ENCODE results near the gene EFNA3. TPM values are rescaled to one million over a fixed set of nuclear protein-coding genes. Genes with fewer than 3 reads are reported as not detected.

Gene EFNA3
- total and polyA plus RNA-seq, 9 of the 15 experiments (the other 6 are each of a cell fraction or from before 2014, with no cell fraction given) = 0.59 to 7.9 (median 4.7) TPM

DNA sequence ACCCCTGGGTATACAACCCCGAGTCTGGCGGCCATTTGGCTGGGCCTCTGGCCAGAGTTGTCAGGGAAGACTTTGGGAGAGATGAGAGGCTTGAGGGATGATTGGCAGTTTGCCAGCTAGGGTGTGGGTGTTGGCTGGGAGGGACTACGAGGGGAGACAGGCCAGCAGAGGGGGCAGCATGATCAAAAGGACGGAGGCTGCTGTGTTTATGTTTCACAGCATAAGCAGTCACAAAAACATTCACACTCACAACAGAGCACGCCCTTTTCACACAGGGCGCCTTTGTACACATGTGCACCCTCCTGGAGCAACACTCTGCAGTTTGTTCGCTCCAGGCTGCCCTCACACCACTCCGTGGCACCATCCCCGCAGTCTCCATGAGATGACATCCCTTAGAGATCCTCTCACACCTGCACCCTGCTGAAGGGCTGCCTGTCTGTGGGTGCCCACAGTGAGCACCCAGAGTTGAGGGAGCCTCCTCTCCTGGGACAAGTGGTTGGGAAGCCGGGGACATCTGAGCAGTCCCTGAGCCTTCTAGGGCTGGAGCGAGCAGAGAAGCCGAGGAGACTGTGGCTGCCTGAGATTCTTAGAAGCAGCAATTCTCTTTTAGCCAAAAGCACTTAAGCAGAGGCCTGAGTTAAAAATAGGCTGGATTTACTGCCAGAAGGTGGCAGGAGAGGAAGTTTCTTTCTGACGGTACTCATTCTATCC is 15.4 kb downstream of the EFNA3 start:
- intact Hi-C loops (cut with micrococcal nuclease) (loop anchor here (2.0 to 10.0 kb wide), 2 partner anchors 47 to 501 kb away; partner anchors contain the start of gene DPM3), in situ Hi-C loops (cut with MboI) (loop anchor here (5.0 to 10.0 kb wide), 2 partner anchors 73 to 501 kb away; no protein-coding TSS in a partner anchor)
- CTCF ChIA-PET (ENCODE audit: low intra/inter-chr PET ratio) = interaction anchor here (0.8 to 4.1 kb wide), 4 partner anchors 68 to 113 kb away, joined by 3 to 59 read pairs (median 4); partner anchors contain the start of genes THBS3 and TRIM46
- Histone ChIP-seq H3K4me1 (replicated peaks in 1 of 2; ENCODE audit: control insufficient read depth in 2 of 2, insufficient read depth in 2 of 2, low read length in 2 of 2) (peaks cover 12 to 22% of the 10 kb centered on the region in 2 experiments; a peak in 4 of 5 replicates), H3K27me3 (ENCODE audit: control insufficient read depth in 2 of 2, insufficient read depth in 2 of 2, low read length in 2 of 2) (peaks cover 0 to 3% of the 10 kb centered on the region in 2 experiments; a peak in 1 of 5 replicates), H3K27ac (ENCODE audit: extremely low read depth, low read depth, low read length) (no peak overlapping the region), H3K9ac (ENCODE audit: insufficient read depth in 1 of 2, low read depth in 2 of 2, low read length in 2 of 2) (peak overlapping the region in 1 of 2 experiments; percentile 53; a peak in 2 of 4 replicates), H3K9me1 (ENCODE audit: control insufficient read depth, insufficient read depth, low read length) (peaks cover 5% of the 10 kb centered on the region), H3K36me3 (ENCODE audit: control insufficient read depth, insufficient read depth, low read length) (no peaks in the 10 kb centered on the region), H3K4me2 (ENCODE audit: insufficient read depth, low read length) (no peak overlapping the region), H3K9me3 (replicated peaks; ENCODE audit: control insufficient read depth, insufficient read depth, low read depth, low read length) (no peaks in the 10 kb centered on the region), H3K4me3 (no peak overlapping the region), H2AFZ (ENCODE audit: low read depth, low read length) (peak overlapping the region; percentile 59; the same call in 1 of the 2 replicates), H4K20me1 (replicated peaks; ENCODE audit: control insufficient read depth, insufficient read depth, low read length) (no peaks in the 10 kb centered on the region), H3K79me2 (ENCODE audit: control insufficient read depth, insufficient read depth, low read length) (no peaks in the 10 kb centered on the region)
- FAIRE-seq (peak; percentile 84), ATAC-seq (peak; percentile 76), DNase-seq (ENCODE audit: extremely low read depth in 1 of 4, low spot score in 3 of 4) (peak; percentile 60 to 75 (median 68))
- no TSS peak for BruUV-seq (replicated peaks)
- POLR2A ChIA-PET = interaction anchor here (0.6 to 1.3 kb wide), 2 partner anchors 22 to 36 kb away, joined by 3 to 5 read pairs; no protein-coding TSS in a partner anchor
- WGBS (ENCODE audit: insufficient coverage, low coverage, missing lambda C conversion rate) = 24% methylated on average over 13 of the region's 13 CpGs
- TF ChIP-seq MEF2A (IDR thresholded peaks at IDR 0.05; ENCODE audit: control insufficient read depth, low read depth, low read length) = peak; percentile 78
- TF ChIP-seq ZBTB1 (CRISPR knock-in tag; IDR thresholded peaks at IDR 0.05; ENCODE audit: borderline replicate concordance, low read depth) = no peak
- TF ChIP-seq ZNF121 (CRISPR knock-in tag; conservative IDR thresholded peaks at IDR 0.05) = no peak
- TF ChIP-seq CCAR2 (IDR thresholded peaks at IDR 0.05; ENCODE audit: low read depth, low read length) = no peak
- TF ChIP-seq PRMT5 (CRISPR knock-in tag; IDR thresholded peaks at IDR 0.05) = no peak
- peak; percentile 99 for TF ChIP-seq NFIC (IDR thresholded peaks at IDR 0.05)
- no peak for TF ChIP-seq NFE2L1 (tag; IDR thresholded peaks at IDR 0.05; ENCODE audit: borderline replicate concordance, low read depth)
- TF ChIP-seq SRSF7 (optimal IDR thresholded peaks at IDR 0.05; ENCODE audit: low read depth, low read length) = no peak
- no peak for TF ChIP-seq SRF (CRISPR knock-in tag; IDR thresholded peaks at IDR 0.05)
- TF ChIP-seq EGR1 (conservative IDR thresholded peaks at IDR 0.05) = peak; percentile 50; the same call in 1 of the 2 replicates
- TF ChIP-seq, protein P1, sequence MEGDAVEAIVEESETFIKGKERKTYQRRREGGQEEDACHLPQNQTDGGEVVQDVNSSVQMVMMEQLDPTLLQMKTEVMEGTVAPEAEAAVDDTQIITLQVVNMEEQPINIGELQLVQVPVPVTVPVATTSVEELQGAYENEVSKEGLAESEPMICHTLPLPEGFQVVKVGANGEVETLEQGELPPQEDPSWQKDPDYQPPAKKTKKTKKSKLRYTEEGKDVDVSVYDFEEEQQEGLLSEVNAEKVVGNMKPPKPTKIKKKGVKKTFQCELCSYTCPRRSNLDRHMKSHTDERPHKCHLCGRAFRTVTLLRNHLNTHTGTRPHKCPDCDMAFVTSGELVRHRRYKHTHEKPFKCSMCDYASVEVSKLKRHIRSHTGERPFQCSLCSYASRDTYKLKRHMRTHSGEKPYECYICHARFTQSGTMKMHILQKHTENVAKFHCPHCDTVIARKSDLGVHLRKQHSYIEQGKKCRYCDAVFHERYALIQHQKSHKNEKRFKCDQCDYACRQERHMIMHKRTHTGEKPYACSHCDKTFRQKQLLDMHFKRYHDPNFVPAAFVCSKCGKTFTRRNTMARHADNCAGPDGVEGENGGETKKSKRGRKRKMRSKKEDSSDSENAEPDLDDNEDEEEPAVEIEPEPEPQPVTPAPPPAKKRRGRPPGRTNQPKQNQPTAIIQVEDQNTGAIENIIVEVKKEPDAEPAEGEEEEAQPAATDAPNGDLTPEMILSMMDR (IDR thresholded peaks at IDR 0.05 in 2 of 3, conservative IDR thresholded peaks at IDR 0.05 in 1 of 3; ENCODE audit: insufficient read depth in 2 of 3, low read depth in 1 of 3, low read length in 3 of 3) = peak; percentile 51 to 74 (median 59); a peak in 5 of 6 replicates
- no peak for TF ChIP-seq POU5F1 (IDR thresholded peaks at IDR 0.05; ENCODE audit: borderline replicate concordance, low read depth, low read length, partially characterized antibody)
- no peak for TF ChIP-seq ZNF76 (CRISPR knock-in tag; IDR thresholded peaks at IDR 0.05; ENCODE audit: borderline replicate concordance)
- TF ChIP-seq GTF2F1 (IDR thresholded peaks at IDR 0.05; ENCODE audit: low read depth, low read length) = no peak
- TF ChIP-seq NUFIP1 (IDR thresholded peaks at IDR 0.05; ENCODE audit: partially characterized antibody) = no peak
- TF ChIP-seq, protein P2, sequence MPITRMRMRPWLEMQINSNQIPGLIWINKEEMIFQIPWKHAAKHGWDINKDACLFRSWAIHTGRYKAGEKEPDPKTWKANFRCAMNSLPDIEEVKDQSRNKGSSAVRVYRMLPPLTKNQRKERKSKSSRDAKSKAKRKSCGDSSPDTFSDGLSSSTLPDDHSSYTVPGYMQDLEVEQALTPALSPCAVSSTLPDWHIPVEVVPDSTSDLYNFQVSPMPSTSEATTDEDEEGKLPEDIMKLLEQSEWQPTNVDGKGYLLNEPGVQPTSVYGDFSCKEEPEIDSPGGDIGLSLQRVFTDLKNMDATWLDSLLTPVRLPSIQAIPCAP (CRISPR knock-in tag; IDR thresholded peaks at IDR 0.05; ENCODE audit: borderline replicate concordance) = no peak
- TF ChIP-seq, protein P3, sequence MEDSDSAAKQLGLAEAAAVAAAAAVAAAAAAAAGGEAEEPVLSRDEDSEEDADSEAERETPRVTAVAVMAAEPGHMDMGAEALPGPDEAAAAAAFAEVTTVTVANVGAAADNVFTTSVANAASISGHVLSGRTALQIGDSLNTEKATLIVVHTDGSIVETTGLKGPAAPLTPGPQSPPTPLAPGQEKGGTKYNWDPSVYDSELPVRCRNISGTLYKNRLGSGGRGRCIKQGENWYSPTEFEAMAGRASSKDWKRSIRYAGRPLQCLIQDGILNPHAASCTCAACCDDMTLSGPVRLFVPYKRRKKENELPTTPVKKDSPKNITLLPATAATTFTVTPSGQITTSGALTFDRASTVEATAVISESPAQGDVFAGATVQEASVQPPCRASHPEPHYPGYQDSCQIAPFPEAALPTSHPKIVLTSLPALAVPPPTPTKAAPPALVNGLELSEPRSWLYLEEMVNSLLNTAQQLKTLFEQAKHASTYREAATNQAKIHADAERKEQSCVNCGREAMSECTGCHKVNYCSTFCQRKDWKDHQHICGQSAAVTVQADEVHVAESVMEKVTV (CRISPR knock-in tag; IDR thresholded peaks at IDR 0.05) = peak; percentile 63
